GM12892 (cell line): ENCODE data around the gene COL11A2.

Experiments
- POLR2A ChIP-seq: IDR thresholded peaks from 2 replicates; pipeline ENCODE4 v1.6.1; 2011; ENCODE audit warnings: low read depth, low read length, control low read depth
- POLR2AphosphoS5 ChIP-seq: IDR thresholded peaks from 2 replicates; pipeline ENCODE4 v1.6.1; 2011; ENCODE audit warnings: low read depth, low read length, control low read depth

DNA sequence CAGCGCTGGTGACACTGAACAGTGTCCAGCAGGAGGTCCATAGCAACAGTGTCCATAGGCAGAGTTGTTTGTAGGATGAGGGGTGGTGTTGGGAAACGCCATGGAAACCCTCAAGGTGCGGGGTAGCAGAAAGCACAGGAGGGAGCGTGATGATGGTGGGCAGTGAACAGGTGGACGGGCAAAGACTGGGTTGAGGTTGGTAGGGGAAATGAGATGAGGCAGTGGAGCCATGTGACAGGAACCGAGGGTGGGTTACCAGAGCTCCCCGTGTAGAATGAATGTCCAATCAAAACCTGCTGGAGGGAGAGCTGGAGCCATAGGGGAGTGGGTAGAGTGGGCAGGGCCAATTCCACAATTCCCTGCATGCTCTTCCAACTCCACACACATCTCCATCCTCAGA is 78.5 kb downstream of the COL11A2 start:
- TF ChIP-seq POLR2AphosphoS5: no peak
- TF ChIP-seq POLR2A: no peak
